CD4-positive, alpha-beta memory T cell (primary cell): ENCODE measurements around the gene FRMD4B. TPM values are rescaled to one million over a fixed set of nuclear protein-coding genes. Genes with fewer than 3 reads are reported as not detected.

Source experiments
- CTCF ChIA-PET: fragments of 350-600 bp; sonication (Branson Sonifier 250); formaldehyde crosslinking; loops from one replicate; lab custom pipeline; 2021; ENCODE audit warnings: inconsistent platforms; ENCODE audit not compliant: partially characterized antibody; lab: Charles Lee
- POLR2A ChIA-PET: fragments of 350-600 bp; sonication (Branson Sonifier 250); formaldehyde crosslinking; loops from one replicate; lab custom pipeline; 2021; ENCODE audit not compliant: partially characterized antibody; lab: Charles Lee
- DNase-seq, 5 donors: peaks; one replicate each; pipeline versions ENCODE4 v3.0.0 to v3.0.0-alpha.2; 2020 to 2022; ENCODE audit warnings: mixed read lengths in 1 of 5
- H3K27ac ChIP-seq: one replicate; pipeline ENCODE4 v1.7.0; 2013; ENCODE audit warnings: low read depth, low read length
- H3K27me3 ChIP-seq: 2 replicates; pipeline ENCODE4 v1.7.0; 2013; ENCODE audit warnings: mild to moderate bottlenecking, low read length, moderate library complexity; ENCODE audit not compliant: insufficient read depth
- H3K36me3 ChIP-seq: 2 replicates; pipeline ENCODE4 v1.7.0; 2013; ENCODE audit warnings: mild to moderate bottlenecking, low read length, moderate library complexity; ENCODE audit not compliant: insufficient read depth
- H3K4me1 ChIP-seq: 2 replicates; pipeline ENCODE4 v1.7.0; 2013; ENCODE audit warnings: mild to moderate bottlenecking, low read length, moderate library complexity; ENCODE audit not compliant: insufficient read depth
- H3K4me3 ChIP-seq, 2 donors: one replicate each; pipeline ENCODE4 v1.7.0; 2013; ENCODE audit warnings: low read length in 2 of 2, mild to moderate bottlenecking in 1 of 2
- H3K9me3 ChIP-seq, 2 donors: one replicate each; pipeline ENCODE4 v1.7.0; 2013; ENCODE audit warnings: low read length in 2 of 2, control low read depth in 1 of 2; ENCODE audit not compliant: control insufficient read depth in 1 of 2
- H3K27ac Mint-ChIP-seq, 7 donors: one replicate each; pipeline ENCODE4 v1.8.0; 2020 to 2021; ENCODE audit warnings: mixed read lengths in 7 of 7, mild to moderate bottlenecking in 6 of 7, inconsistent platforms in 3 of 7, moderate library complexity in 3 of 7
- H3K27me3 Mint-ChIP-seq, 2 donors: one replicate each; pipeline ENCODE4 v1.8.0; 2020 to 2021; ENCODE audit warnings: mixed read lengths in 2 of 2
- H3K36me3 Mint-ChIP-seq, 2 donors: one replicate each; pipeline ENCODE4 v1.8.0; 2020 to 2021; ENCODE audit warnings: mixed read lengths in 2 of 2, inconsistent platforms in 1 of 2, mild to moderate bottlenecking in 1 of 2
- H3K4me1 Mint-ChIP-seq, 4 donors: one replicate each; pipeline ENCODE4 v1.8.0; 2020 to 2021; ENCODE audit warnings: mixed read lengths in 4 of 4, mild to moderate bottlenecking in 1 of 4
- H3K4me3 Mint-ChIP-seq, 8 donors: one replicate each; pipeline ENCODE4 v1.8.0; 2020 to 2021; ENCODE audit warnings: mixed read lengths in 8 of 8, mild to moderate bottlenecking in 7 of 8, moderate library complexity in 6 of 8, inconsistent platforms in 3 of 8
- H3K9me3 Mint-ChIP-seq, 8 donors: one replicate each; pipeline ENCODE4 v1.8.0; 2020 to 2021; ENCODE audit warnings: mixed read lengths in 8 of 8, mild to moderate bottlenecking in 5 of 8, inconsistent platforms in 3 of 8, moderate library complexity in 1 of 8
- intact Hi-C: fragments of 100-400 bp; cut with micrococcal nuclease; formaldehyde crosslinking; loops from one replicate; pipeline ENCODE4 v1.15.1; 2023
- polyA plus RNA-seq, 2 donors: library from polyadenylated mRNA; unstranded; fragments of 300-500 nt; fragmentation: Illumina TruSeq; gene quantifications; one replicate each; pipeline ENCODE4 v1.2.3, GENCODE V29; 2021
- total RNA-seq, 2 experiments: library from RNA; stranded (reverse); gene quantifications; one replicate each; pipeline ENCODE4 v1.2.3, GENCODE V29; 2021

FRMD4B gene
- total and polyA plus RNA-seq, 4 experiments from 2014 or later = 3.1 to 18.3 (median 13.5) TPM

DNA sequence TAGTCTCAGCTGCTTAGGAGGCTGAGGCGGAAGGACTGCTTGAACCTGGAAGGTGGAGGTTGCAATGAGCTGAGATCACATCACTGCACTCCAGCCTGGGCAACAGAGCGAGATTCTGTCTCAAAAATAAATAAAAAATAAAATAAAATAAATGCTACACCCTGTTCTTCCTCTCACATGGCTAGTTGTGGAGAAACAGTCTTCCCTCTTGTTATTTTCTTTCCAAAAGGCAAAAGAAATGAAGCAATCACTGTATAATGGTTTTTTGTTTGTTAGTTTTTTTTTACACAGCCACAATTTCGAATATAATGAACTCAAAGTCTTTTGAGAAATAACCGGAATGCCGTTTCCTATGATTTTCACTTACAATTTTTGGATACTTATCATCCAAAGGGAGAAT lies 4.9 kb upstream of the FRMD4B start:
- no peak overlapping the region for H3K27ac Mint-ChIP-seq
- peaks cover 25 to 49% of the 10 kb centered on the region in 2 donors for H3K27me3 Mint-ChIP-seq
- H3K4me1 Mint-ChIP-seq = peaks cover 3 to 9% (median 5%) of the 10 kb centered on the region in 4 donors
- H3K9me3 ChIP-seq = no peaks in the 10 kb centered on the region
- peaks cover 0 to 7% (median under 1%) of the 10 kb centered on the region in 8 donors for H3K9me3 Mint-ChIP-seq
- H3K4me3 Mint-ChIP-seq = no peak overlapping the region
- no peak overlapping the region for H3K27ac ChIP-seq
- peaks cover 7% of the 10 kb centered on the region for H3K4me1 ChIP-seq
- intact Hi-C loops = no loop called here
- no peaks in the 10 kb centered on the region for H3K36me3 Mint-ChIP-seq
- no peaks in the 10 kb centered on the region for H3K36me3 ChIP-seq
- no peak overlapping the region for H3K4me3 ChIP-seq
- no peak for DNase-seq
- H3K27me3 ChIP-seq = peaks cover 16% of the 10 kb centered on the region
- ChIA-PET POLR2A (no interaction called here), CTCF (interaction anchor here (2.1 kb wide), 1 partner anchor 229 kb away, joined by 7 read pairs; no protein-coding TSS in a partner anchor)

DNA sequence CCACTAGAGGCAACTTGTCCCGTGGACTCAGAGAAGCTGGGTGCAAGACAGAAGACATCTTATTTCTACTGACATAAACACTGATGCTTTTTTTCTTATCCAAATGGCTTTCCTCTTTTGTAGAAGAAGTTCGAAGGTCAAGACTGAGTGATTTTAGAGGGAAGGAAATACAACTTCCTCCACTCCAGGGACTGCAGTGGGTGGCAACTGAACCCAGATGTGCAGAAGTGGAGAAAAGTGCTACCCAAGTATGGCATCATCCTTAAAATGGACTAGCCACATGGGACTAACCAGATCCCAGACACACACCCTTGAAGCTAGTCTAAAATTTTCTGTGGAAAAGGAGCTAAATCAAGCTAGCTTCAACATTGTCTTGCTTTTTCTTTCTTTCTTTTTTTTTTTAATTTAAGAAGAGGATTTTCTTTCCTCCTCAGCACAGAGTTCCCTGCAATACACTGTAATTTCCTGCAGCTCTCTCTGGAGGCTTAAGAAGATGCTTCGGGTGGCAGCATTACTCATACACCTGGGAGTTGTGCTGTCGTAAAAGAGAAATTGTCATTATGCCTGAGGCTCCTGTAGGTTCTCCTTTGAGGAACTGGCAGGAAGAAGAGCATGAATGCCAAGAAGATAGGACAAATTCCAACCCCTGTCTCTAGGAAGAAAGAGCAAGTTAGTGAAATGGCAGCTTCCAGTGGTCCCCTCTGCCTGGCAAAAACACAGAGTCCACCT lies 3.8 kb upstream of the FRMD4B start:
- Histone ChIP-seq H3K27ac (no peak overlapping the region), H3K36me3 (no peaks in the 10 kb centered on the region), H3K9me3 (no peaks in the 10 kb centered on the region), H3K27me3 (peaks cover 24% of the 10 kb centered on the region), H3K4me3 (no peak overlapping the region), H3K4me1 (peaks cover 7% of the 10 kb centered on the region)
- H3K27ac Mint-ChIP-seq = no peak overlapping the region
- POLR2A ChIA-PET = no interaction called here
- CTCF ChIA-PET = interaction anchor here (2.1 kb wide), 1 partner anchor 228 kb away, joined by 7 read pairs; no protein-coding TSS in a partner anchor
- H3K9me3 Mint-ChIP-seq = peaks cover 0 to 6% (median 0%) of the 10 kb centered on the region in 8 donors
- peaks cover 4 to 15% (median 5%) of the 10 kb centered on the region in 4 donors for H3K4me1 Mint-ChIP-seq
- H3K4me3 Mint-ChIP-seq = no peak overlapping the region
- H3K27me3 Mint-ChIP-seq = peaks cover 31 to 56% of the 10 kb centered on the region in 2 donors
- intact Hi-C loops = no loop called here
- no peak for DNase-seq
- H3K36me3 Mint-ChIP-seq = no peaks in the 10 kb centered on the region

DNA sequence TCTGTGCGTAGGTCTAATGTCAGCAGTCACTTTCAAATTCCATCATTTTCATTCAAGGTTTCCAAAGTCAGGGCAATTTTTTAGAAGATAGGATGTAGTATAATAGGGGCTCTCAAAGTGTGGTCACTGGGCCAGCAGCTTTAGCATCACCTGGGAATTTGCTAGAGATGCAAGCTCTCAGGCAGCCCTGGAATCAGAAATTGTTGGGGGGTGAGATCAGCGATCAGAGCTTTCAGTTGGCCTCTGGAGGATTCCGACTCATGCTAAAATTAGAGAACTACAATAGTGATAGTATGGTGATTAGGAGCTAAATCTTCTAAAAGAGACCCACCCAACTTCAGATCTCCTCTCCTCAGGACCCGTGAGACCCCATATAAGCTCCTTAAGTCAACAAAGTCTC lies 2.4 kb upstream of the FRMD4B start:
- H3K27me3 ChIP-seq = peaks cover 24% of the 10 kb centered on the region

DNA sequence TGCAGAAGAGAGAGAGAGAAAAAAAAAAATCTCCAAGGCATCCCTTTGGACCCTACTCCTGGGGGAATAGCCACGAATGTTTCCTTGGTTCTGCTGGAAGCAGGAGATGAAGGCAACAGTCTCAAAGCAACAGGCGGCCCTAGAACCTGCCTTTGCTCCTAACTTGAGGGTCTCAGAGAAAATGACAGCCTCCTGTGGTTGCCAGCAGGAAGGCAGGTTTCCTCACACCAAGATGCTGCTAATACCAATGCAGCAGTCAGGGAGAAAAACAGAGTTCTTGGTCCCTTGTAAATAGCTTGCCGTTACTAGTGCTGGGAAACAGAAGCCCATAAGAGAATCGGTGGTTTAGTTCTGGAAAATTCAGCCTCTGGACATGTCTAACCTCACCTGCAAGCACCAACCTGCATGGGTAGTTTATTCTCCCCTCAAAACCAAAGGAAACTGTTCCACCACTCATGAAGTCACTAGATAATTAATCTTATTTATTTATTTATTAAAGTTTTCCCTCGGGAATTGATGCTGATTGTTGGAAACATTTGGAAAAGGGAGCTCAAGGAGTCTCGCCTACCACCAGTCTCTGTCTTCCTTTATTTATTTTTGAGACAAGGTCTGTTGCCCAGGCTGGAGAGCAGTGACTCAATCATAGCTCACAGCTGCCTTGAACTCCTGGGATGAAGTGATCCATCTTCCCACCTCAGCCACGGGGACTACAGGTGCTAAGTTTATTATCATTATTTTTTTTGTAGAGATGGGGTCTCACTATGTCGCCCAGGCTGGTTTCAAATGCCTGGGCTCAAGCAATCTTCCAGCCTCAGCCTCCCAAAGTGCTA lies 883 bp upstream of the FRMD4B start:
- intact Hi-C loops = no loop called here
- peaks cover 24% of the 10 kb centered on the region for H3K27me3 ChIP-seq
- Mint-ChIP-seq H3K27me3 (peaks cover 36 to 56% of the 10 kb centered on the region in 2 donors), H3K9me3 (no peaks in the 10 kb centered on the region), H3K36me3 (no peaks in the 10 kb centered on the region), H3K4me3 (peak overlapping the region; percentile 41 to 76 (median 66)), H3K27ac (no peak overlapping the region), H3K4me1 (peaks cover 4 to 15% (median 5%) of the 10 kb centered on the region in 4 donors)
- no peak overlapping the region for H3K27ac ChIP-seq
- no peak for DNase-seq
- ChIA-PET POLR2A (no interaction called here), CTCF (interaction anchor here (0.7 to 2.0 kb wide), 4 partner anchors 10 to 227 kb away, joined by 3 to 6 read pairs (median 4); no protein-coding TSS in a partner anchor)
- peaks cover 7% of the 10 kb centered on the region for H3K4me1 ChIP-seq
- no peaks in the 10 kb centered on the region for H3K9me3 ChIP-seq
- no peaks in the 10 kb centered on the region for H3K36me3 ChIP-seq
- no peak overlapping the region for H3K4me3 ChIP-seq

More for the DNA sequence above, 2.4 kb upstream of the FRMD4B start:
- Mint-ChIP-seq H3K4me3 (peak overlapping the region in 1 of 8 donors; percentile 47), H3K36me3 (no peaks in the 10 kb centered on the region), H3K27me3 (peaks cover 37 to 61% of the 10 kb centered on the region in 2 donors), H3K4me1 (peaks cover 4 to 15% (median 5%) of the 10 kb centered on the region in 4 donors), H3K27ac (no peak overlapping the region), H3K9me3 (no peaks in the 10 kb centered on the region)
- H3K36me3 ChIP-seq = no peaks in the 10 kb centered on the region
- H3K9me3 ChIP-seq = no peaks in the 10 kb centered on the region
- POLR2A ChIA-PET = no interaction called here
- no peak for DNase-seq
- H3K4me3 ChIP-seq = no peak overlapping the region
- CTCF ChIA-PET = interaction anchor here (1.9 to 2.0 kb wide), 2 partner anchors 11 to 82 kb away, joined by 5 to 6 read pairs; no protein-coding TSS in a partner anchor
- intact Hi-C loops = no loop called here
- H3K4me1 ChIP-seq = peaks cover 7% of the 10 kb centered on the region
- H3K27ac ChIP-seq = no peak overlapping the region

DNA sequence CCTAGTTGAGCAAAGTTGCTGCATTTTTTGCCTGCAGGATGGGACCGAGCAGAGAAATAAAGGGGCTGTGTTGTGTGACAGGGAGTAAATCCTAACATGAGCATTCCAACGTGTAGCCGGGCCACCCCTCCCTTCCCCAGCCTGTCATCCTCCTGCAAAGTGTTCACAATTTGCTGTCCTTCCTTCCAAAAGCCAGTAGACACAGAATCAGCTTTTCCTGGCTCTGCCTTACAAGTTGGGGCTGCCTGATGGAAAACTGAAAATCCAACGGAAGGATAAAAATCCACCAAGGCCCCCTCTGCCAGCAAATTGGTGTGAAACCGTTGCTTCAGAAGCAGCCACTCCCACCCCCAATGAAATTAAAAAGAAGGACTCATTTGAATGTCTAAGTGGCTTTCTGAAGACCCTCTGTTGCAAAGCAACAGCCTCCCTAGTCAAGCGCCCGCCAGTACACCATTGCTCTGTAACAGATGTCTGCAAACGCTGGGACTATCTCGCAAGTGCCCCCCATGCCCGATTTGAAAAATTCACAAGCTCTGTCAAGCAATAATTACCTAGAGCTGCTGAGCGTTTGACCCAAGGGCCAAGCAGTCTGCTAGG lies 665 bp downstream of the FRMD4B start:
- H3K4me1 Mint-ChIP-seq = peaks cover 4 to 15% (median 5%) of the 10 kb centered on the region in 4 donors
- no peaks in the 10 kb centered on the region for H3K9me3 ChIP-seq
- H3K4me3 Mint-ChIP-seq = peak overlapping the region in 5 of 8 donors; percentile 17 to 79 (median 59)
- peaks cover 33 to 48% of the 10 kb centered on the region in 2 donors for H3K27me3 Mint-ChIP-seq
- H3K36me3 ChIP-seq = no peaks in the 10 kb centered on the region
- no peak overlapping the region for H3K4me3 ChIP-seq
- H3K27ac Mint-ChIP-seq = no peak overlapping the region
- intact Hi-C loops = no loop called here
- POLR2A ChIA-PET = no interaction called here
- no peak overlapping the region for H3K27ac ChIP-seq
- no peak for DNase-seq
- peaks cover 7% of the 10 kb centered on the region for H3K4me1 ChIP-seq
- H3K9me3 Mint-ChIP-seq = no peaks in the 10 kb centered on the region
- peaks cover 24% of the 10 kb centered on the region for H3K27me3 ChIP-seq
- CTCF ChIA-PET = no interaction called here
- H3K36me3 Mint-ChIP-seq = no peaks in the 10 kb centered on the region

DNA sequence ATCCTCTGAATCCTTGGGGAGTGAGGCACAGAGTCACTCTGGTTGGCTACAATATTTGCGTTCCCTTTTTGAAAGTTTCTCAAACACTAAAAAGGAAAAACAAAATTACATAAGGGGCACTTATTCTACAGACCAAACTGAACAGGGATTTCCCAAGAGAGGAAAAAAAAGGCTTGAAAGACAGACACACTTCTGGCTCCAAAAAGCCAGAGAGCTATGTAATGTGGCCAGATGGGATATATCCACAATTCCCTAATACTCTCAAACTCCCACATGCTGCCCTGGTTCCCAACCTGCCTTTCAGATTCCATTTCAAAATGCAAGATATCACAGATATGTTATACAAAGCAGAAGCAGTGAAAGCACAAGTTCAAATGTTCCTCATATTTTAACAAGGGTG lies 1.6 kb downstream of the FRMD4B start:
- Histone ChIP-seq H3K4me1 (peaks cover 7% of the 10 kb centered on the region), H3K4me3 (no peak overlapping the region), H3K27me3 (peaks cover 24% of the 10 kb centered on the region), H3K36me3 (no peaks in the 10 kb centered on the region), H3K27ac (no peak overlapping the region), H3K9me3 (no peaks in the 10 kb centered on the region)
- Mint-ChIP-seq H3K4me1 (peaks cover 4 to 15% (median 5%) of the 10 kb centered on the region in 4 donors), H3K27me3 (peaks cover 30 to 41% of the 10 kb centered on the region in 2 donors), H3K4me3 (peak overlapping the region in 2 of 8 donors; percentile 30 to 59), H3K27ac (no peak overlapping the region), H3K36me3 (no peaks in the 10 kb centered on the region), H3K9me3 (no peaks in the 10 kb centered on the region)
- no peak for DNase-seq
- intact Hi-C loops = no loop called here
- ChIA-PET CTCF (no interaction called here), POLR2A (no interaction called here)
